AG09309 (cell line): ENCODE measurements around the gene METTL26.

ENCODE experiments used
- DNase-seq: peaks from one replicate; pipeline ENCODE4 v3.0.0-alpha.2; 2010; ENCODE audit warnings: low read depth
- H3K4me3 ChIP-seq: 2 replicates; pipeline ENCODE4 v1.5.1; 2011; ENCODE audit warnings: mild to moderate bottlenecking, low read depth, low read length, moderate library complexity; ENCODE audit not compliant: control insufficient read depth
- CTCF ChIP-seq: IDR thresholded peaks from 2 replicates; pipeline ENCODE4 v1.5.1; 2011; ENCODE audit warnings: mild to moderate bottlenecking, low read depth, low read length, inconsistent platforms; ENCODE audit not compliant: insufficient read depth, control insufficient read depth; ENCODE audit errors: missing control alignments

The METTL26 gene

GRCh38 chr16:616733-617586 lies 19.1 kb downstream of the METTL26 start:
- no peak overlapping the region for H3K4me3 ChIP-seq
- no peak for DNase-seq
- TF ChIP-seq CTCF: no peak

GRCh38 chr16:615122-615521 lies 21.0 kb downstream of the METTL26 start:
- no peak for DNase-seq
- no peak for TF ChIP-seq CTCF

DNA sequence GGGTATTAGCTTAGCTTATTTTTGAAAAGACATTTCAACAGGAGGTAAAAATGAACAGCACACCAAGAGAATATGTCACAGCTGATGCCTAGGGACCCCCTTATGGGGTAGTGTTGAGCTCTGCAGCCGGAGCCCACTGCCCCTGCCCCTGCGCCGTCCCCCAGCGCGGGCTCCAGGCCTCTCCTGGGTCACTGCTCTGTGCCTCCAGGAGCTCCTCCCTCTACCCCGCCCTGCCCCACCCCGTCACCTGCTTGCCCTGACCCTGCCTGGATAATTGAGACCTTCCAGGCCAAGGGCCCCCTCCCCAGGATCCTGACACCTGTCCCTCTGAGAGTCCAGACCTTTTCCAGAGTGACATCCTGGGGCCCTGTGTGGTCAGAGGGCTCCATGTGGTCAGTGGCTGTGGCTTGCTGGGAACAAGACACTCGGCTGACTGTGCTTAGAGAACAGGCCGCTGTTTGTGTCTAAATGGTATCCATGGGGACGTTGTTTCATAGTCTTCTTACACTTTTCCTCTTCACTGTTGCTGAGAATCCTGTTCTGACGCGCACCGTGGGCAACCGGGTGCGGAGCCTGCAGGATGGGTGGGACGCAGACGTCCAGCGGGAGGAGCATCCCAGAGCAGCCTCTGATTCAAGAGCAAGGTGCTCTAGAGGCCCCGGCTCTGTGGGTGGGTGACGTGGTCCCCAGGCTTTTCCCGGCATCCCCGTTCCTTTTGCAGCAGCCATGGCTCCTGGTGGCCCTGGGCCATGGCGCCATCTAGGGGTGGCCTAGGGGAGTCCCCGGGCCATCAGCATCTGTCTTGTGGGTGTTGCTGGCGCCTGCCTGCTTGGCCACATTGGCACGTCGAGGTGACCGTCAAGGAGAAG lies 25.4 kb downstream of the METTL26 start:
- DNase-seq: no peak
- no peak overlapping the region for H3K4me3 ChIP-seq
- peak; percentile 41 for TF ChIP-seq CTCF

More at GRCh38 chr16:615122-615521, 21.0 kb downstream of the METTL26 start:
- H3K4me3 ChIP-seq: no peak overlapping the region

- no peak overlapping the region for H3K4me3 ChIP-seq
- DNase-seq: no peak
- TF ChIP-seq CTCF: no peak
Measured at GRCh38 chr16:609984-610383, 26.1 kb downstream of the METTL26 start.

- no peak for TF ChIP-seq CTCF
- no peak for DNase-seq
Measured at GRCh38 chr16:609316-609715, 26.8 kb downstream of the METTL26 start.

DNA sequence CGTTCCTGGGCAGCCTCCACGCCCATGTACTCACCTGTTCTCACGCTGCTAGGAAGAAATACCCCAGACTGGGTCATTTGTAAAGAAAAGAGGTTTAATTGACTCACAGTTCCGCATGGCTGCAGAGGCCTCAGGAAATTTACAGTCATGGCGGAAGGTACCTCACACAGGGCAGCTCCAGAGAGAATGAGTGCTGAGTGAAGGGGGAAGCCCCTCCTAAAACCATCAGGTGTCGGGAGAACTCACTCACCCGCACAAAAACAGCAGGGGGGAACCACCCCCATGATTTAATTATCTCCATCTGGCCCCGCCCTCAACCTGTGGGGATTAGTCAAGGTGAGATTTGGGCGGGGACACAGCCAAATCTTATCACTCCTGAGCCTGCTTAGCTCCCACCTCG lies 28.1 kb downstream of the METTL26 start:
- H3K4me3 ChIP-seq: no peak overlapping the region
- TF ChIP-seq CTCF: no peak
- DNase-seq: no peak

More at GRCh38 chr16:609316-609715, 26.8 kb downstream of the METTL26 start:
- H3K4me3 ChIP-seq: no peak overlapping the region
